Epithelial cell of esophagus (primary cell): Measurements from ENCODE around the gene ETS1.

Experiments
- DNase-seq: peaks from one replicate; pipeline ENCODE4 v3.0.0; 2010; ENCODE audit warnings: low read depth
- H3K4me3 ChIP-seq: 2 replicates; pipeline ENCODE4 v1.5.1; 2011; ENCODE audit warnings: mild to moderate bottlenecking, low read length, control low read depth
- CTCF ChIP-seq: IDR thresholded peaks from 2 replicates; pipeline ENCODE4 v1.5.1; 2011; ENCODE audit warnings: low read depth, mild to moderate bottlenecking, low read length, control low read depth, inconsistent platforms; ENCODE audit not compliant: insufficient read depth; ENCODE audit errors: missing control alignments

The ETS1 gene

DNA sequence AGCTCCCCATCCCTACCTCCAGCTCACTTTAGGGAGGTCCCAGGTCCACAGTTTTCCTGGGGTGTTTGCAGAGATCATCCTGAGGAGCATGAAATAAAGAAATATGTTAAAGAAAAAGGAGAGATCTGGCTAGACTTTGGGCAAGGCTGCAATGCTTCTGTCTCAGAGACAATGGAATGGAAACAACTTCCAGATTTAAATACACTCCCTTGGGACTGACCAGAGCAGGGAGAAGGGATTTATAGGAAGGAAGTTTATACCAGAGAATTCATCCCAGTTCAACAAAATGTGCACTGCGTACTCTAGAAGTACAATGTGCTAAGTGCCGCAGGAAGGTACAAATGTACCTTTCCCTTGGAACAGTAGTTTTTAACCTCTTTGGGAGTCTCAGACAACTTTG is 40.4 kb downstream of the ETS1 start:
- no peak for DNase-seq
- H3K4me3 ChIP-seq, result no peak overlapping the region

DNA sequence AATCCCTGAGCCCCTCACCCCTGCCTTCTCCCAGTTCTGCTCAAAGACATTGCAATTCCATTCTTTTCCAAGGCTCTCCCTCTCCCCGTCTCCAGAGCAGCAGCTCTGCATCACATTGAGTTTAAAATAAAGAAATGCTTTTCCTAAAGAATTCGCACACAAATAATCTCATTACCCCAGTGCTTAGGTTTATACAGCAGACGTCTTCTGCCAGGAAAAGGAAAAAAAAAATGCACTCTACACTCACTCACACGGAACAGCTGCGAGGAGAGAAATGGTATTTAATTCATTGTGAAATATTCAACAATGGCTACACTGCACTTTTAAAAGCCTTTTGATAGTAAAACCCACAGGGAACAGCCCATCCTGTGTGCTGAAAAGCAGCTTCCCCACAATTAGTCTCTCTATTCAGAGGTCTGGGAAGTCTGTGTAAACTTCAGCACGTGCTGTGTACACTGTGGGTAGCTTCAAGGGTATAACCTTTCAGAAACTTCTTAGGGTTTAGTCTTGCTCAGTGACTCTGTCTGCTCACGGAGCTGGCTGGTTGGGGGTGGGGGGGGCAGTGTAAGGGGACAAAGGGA is 42.8 kb downstream of the ETS1 start:
- no peak for DNase-seq
- no peak for TF ChIP-seq CTCF
- no peak overlapping the region for H3K4me3 ChIP-seq

More for the DNA sequence above, 40.4 kb downstream of the ETS1 start:
- no peak for TF ChIP-seq CTCF

GRCh38 chr11:128540469-128540868 is 46.9 kb downstream of the ETS1 start:
- DNase-seq, result no peak
- TF ChIP-seq CTCF, result no peak
- H3K4me3 ChIP-seq, result no peak overlapping the region

DNA sequence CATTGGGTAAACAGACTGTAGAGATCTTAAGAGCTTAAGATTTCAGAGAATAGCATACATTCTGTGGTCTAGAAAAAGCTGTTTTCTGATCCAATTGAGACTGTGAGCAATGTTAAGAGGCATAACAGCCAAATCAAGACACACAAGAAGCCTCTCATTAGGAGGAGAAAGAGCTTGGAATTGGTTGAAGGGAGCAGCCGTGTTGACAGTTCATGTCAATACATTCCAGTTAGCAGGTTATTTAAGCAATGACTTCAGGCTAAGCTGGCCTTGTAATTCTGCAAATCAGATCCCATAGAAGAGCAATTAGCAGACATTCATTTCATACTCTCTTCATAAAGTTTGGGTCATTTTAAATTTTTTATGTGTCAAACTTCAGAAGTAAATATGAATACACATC is 50.9 kb downstream of the ETS1 start:
- DNase-seq, result no peak
- H3K4me3 ChIP-seq, result no peak overlapping the region
- no peak for TF ChIP-seq CTCF

DNA sequence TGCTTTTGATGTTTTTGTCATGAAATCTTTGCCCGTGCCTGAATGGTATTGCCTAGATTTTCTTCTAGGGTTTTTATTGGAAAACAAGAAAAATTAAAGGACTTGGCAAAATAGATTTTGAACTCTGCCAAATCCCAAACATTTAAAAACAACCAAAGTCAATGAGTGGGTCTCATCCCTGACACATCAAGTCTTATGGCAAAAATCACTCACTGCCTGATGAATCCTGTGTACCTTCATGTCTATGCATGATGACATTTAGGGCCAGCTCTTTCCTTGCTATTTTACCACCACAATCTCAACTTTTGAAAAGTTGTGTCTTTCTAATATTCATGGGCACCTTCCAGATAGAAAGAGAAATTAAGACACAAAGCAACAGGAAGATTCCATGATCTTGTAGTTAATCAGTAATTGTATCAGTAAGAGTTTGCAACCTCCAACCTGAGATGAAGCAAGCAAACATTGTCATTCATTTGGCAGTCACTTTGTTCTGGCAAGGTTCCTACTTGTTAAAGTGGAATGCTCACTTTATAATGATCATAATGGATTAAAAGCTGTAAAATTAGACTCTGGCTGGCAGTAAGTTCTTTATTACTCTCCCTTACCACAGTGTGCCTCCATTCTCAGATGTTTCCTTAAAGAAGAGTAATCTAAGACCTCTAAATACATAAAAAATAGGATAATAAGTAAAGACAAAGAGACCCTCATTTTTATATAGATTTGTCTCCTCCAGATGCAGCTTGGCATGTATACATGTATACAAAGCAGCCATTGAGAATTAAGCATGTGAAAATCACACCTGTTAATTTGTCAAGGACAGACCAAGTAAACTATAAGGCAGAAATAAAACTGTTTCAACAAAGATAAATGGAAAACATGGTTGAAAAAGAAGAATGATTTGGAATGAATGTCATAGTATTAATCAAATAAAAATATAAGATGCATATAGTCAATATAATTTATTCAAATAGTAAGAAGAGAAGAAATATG is 51.6 kb downstream of the ETS1 start:
- no peak overlapping the region for H3K4me3 ChIP-seq
- no peak for DNase-seq
- no peak for TF ChIP-seq CTCF

- H3K4me3 ChIP-seq, result no peak overlapping the region
- no peak for TF ChIP-seq CTCF
- DNase-seq, result no peak
These were observed 53.9 kb downstream of the ETS1 start for GRCh38 chr11:128533472-128533871.

GRCh38 chr11:128532572-128533091 is 54.7 kb downstream of the ETS1 start:
- TF ChIP-seq CTCF, result no peak
- no peak for DNase-seq
- H3K4me3 ChIP-seq, result no peak overlapping the region
